Stimulated activated CD4-positive, alpha-beta T cell treated with anti-CD3 and anti-CD28 coated beads, TNF-alpha, amount 100 ng/mL, for 1 hour (primary cell): ENCODE data around the gene ZNF274.
"Not testable (repeated sequence)": the region's sequence is repeated elsewhere in the genome, so short reads cannot be mapped to it uniquely, and the experiment has no call there.

Source experiments
- DNase-seq, 3 donors: peaks; one replicate each; pipeline ENCODE4 v3.0.0-alpha.2; 2020; ENCODE audit warnings: low read depth in 3 of 3, low spot score in 1 of 3

ZNF274 gene

DNA sequence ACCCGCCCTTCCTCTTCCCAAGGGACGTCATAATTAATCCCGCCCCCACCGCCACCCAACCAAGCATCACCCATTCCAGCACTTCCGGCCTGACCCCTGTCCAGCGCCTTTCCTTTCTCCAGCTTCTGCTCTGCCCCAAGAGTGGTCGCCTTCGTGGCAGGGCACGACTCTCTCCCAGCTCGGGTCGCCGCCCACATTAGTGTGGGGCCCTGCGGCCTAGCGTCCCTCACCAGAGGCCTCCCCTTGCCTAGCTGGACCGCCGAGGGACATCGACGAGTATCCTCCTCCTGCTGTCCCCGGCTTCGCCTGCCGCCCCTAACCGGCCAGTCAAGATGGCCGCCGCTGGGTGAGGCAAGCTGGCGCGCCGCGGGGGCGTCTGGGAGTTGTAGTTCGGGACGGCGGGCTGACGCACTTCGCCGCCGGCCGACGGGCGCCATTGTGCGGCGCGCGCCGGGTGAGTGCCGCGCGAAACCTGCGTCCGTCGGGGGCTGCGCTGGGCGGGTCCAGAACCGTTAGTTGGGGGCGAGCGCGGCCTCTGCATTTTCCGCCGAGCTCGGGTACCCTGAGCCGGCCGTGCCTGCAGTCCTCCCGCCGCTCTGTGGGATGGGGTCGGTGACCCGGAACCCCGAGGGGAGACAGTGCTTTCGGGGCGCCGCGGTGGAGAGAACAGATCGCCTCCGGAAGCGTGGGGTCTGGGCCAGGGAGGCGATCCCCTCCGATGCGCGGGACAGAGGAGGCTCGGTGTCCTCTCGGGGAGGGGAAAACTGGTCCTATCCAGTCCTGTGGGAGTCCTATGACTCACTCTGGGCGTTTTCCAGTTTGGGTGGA, at the start of gene ZNF274:
ZNF274 (plus strand) TSS at position 73 of the 828 bp plus-strand sequence. CDS start 905 bp downstream, outside the sequence.
- DNase-seq = peak; percentile 81 to 92 (median 83)

GRCh38 chr19:58134244-58134643, 48.6 kb upstream of the ZNF274 start:
- DNase-seq = no peak

DNA sequence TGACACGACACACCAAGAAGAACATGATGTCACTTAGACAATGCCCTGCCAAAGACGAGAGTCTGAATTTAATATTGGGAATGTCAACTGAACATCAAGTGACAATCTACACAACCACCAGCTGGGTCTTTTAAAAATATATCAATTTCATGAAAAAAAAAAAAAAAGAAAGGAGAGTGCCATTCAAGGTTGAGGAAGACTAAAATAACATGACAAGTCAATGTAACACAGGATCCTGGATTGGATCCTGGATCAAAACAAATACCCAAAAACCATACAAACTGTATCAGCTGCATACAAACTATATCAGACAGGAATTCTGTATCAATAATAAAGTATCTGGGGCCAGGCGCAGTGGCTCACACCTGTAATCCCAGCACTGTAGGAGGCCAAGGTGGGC, 37.0 kb upstream of the ZNF274 start:
- DNase-seq = no peak

DNA sequence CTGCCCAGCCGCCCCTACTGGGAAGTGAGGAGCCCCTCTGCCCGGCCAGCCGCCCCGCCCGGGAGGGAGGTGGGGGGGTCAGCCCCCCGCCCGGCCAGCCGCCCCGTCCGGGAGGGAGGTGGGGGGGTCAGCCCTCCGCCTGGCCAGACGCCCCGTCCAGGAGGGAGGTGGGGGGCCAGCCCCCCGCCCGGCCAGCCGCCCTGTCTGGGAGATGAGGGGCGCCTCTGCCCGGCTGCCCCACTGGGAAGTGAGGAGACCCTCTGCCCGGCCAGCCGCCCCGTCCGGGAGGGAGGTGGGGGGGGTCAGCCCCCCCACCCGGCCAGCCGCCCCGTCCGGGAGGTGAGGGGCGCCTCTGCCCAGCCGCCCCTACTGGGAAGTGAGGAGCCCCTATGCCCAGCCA, 35.4 kb upstream of the ZNF274 start:
- DNase-seq = not testable (repeated sequence)

GRCh38 chr19:58150328-58150921, 32.4 kb upstream of the ZNF274 start, which contains the start of gene ZNF329:
Gene ZNF329, minus strand, starts transcription at chr19:58150789. Its CDS starts 21,286 bp downstream, at chr19:58129503.
- DNase-seq = peak; percentile 77 to 96 (median 85)

- DNase-seq = no peak
Measured at GRCh38 chr19:58153386-58153785, 29.5 kb upstream of the ZNF274 start.

DNA sequence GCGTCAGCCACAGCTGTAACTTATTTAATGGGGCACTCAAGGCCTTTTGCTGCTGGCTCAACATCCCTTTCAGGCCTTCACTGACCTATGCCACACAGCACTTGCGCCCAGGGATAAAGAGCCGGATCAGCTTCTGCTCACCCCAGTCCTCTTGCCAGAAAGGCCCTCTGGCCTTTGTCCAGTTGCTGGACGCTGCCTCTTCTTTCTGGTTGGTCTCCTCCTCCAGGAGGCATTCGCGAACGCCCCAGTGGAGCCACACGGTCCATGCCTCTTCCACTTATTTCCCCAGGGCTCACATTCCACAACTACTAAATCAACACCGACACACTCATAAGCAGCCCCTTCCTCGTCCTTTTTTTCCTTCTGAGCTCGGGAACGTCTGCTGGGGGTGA, 28.6 kb upstream of the ZNF274 start:
- no peak for DNase-seq

DNA sequence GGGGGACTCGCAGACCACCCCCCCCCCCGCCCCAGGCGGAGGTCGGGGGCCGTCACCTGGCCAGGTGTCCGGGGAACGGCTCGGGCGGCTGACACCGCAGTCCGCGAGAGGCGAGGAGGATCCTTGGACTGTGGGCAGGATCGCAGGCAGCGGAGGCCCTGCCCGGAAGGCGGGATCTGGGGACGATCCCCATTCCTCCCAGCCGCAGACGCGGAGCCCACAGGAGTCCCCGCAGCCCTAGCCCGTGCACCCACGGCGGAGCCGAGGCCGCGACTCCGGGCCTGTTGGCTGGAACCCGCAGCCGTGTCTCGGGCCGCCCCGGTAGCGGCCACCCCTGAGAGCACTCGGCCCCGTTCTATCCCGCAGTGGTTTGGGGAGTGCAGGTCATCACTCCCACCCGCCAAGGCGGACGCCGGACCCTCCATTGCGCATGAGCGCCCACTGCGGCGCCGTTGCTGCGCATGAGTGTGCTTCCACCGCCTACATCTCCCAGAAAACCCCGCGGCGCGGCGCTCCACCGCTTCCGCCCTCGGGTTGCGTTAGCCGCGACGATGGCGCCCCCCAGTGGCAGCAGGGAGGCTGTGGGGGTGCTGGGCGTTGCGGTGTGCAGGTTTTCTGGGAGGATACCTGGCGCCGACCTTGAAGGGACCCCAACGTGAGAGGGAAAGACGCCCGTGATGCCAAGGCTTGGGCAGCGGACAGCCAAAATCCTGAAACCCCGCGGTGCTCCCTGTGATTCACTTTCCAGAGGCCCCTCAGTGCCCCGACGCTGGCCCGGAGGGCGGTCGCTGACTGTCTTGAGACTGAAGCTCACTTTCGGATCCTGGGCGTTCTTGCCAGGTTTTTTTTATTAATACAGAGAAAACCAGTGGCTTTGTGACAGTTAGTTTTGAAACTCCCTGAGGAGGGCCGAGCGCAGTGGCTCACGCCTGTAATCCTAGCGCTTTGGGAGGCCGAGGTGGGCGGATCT, 27.9 kb upstream of the ZNF274 start:
- DNase-seq = peak; percentile 94 to 99 (median 96)

DNA sequence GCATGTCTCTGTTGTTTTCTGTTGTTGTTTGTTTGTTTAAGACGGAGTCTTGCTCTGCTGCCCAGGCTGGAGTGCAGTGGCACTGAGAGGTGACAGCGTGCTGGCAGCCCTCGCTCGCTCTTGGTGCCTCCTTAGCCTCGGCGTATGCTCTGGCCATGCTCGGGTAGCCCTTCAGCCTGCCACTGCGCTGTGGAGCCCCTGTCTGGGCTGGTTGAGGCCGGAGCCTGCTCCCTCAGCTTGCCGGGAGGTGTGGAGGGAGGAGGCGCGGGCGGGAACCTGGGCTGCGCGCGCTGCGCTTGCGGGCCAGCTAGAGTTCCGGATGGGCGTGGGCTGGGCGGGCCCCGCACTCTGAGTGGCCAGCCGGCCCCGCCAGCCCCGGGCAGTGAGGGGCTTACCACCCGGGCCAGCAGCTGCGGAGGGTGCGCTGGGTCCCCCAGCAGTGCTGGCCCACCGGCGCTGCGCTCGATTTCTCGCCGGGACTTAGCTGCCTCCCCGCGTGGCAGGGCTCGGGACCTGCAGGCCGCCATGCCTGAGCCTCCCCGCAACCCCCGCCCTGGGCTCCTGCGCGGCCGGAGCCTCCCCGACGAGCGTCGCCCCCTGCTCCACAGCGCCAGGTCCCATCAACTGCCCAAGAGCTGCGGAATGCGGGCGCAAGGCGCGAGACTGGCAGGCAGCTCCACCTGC, 25.7 kb upstream of the ZNF274 start:
- DNase-seq = no peak

DNA sequence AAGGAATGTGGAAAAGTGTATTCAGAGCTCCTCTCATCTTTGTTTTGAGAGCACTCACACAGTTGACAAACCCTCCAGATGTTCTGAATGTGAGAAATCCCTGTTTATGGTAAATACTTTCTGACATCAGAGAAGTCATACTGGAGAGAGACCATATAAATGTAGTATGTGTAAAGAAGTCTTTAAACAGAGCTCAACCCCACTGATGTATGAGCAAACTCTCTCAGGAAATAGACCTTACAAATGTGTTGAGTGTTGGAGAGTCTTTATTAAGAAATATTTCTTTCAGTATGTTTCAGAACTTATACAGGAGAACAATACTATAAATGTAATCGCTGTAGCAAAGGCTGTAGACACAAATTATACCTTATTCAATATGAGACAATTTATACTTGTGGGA, 16.6 kb upstream of the ZNF274 start:
- no peak for DNase-seq

DNA sequence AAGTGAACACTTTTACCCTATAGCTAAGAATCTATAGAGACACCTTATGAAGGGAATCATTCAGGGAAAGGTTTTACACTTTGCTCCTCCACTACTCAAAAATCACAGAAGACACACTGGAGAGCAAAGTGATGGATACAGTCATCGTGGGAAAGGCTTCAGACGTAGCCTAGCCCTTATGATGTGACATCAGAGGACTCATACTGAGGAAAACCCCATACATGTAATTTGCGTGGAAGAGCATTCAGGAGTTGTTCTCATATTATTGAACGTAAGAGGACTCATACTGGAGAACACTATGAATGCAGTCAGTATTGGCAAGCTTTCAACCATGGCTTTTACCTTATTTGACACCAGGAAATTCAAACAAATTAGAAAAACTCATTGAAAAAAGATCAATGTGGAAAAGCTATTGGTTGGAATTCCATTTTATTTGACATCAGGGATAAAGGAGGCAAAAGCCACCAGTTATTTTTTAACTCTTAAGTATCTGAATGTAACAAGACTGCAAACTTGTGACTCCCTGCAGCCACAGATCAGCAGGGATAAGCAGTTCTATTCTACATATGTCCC, 16.1 kb upstream of the ZNF274 start:
- DNase-seq = no peak

DNA sequence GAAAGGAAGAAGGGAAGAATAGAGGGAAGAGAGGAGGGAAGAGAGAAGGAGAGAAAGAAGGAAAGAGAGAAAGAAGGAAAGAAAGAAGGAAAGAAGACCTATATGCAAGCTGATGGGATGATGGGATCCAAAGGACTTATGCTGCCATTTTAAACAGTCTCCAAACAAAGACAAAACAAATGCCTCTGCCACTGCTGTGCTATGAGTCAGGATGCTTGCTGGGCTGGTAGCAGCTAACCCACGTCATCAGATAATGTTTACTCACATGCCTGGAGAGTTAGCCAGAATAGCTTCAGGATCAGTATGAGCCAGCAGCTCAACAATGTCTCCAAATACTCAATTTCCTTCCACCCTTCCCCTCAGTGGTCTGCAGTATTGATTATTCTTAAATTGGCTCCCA, 12.0 kb upstream of the ZNF274 start:
- DNase-seq = no peak

DNA sequence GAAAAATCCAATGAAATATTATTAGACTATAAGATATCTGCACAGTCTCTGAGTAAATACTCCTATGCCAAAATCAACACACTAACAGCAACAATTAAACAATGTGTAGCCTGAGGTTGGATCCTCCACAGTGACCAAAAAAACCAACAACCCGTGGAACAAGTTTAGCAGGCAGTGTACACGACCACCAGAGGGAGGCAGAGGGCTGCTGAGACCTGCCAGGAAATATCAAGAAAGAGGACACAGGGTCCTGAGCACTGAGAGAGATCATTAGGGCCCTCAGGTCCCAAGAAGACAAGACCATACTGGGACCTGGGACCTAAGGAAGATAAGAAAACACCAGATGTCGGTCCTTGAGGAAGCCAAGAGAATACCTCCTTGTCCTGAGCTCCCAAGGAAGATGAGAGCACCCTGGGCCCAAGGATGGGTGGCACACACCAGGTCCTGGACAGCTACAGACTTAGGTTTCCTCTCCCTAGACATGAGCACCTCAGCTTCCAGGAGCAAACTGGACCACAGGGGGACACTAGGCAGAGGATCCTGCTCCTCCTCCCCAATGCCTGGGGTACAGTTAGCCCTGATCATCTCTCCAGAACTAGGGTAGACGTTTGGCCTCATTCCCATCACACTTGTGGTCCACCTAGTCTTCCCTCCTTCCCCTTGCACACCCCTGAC, 822 bp upstream of the ZNF274 start:
- DNase-seq = peak; percentile 11 to 47 (median 16)

GRCh38 chr19:58182577-58182988, 278 bp upstream of the ZNF274 start:
- peak; percentile 53 to 69 (median 67) for DNase-seq

DNA sequence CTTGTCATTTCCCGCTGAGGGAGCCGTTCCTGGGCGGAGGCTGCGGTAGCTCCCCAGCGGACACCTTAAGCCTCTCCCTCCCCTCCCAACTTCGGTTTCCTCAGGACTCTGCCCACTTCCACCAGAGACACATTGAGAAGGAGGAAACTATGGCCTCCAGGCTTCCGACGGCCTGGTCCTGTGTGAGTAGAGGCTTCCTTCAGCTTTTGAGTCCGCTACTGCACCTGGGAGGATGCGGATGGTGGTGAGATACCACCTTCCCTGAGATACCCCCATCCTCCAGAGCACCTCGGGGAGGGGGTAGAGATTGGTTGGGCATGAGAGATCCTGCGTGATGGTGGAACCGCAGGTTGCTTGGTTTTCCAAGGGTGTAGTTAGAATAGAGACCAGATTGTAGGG, 955 bp downstream of the ZNF274 start:
- DNase-seq = no peak

GRCh38 chr19:58196901-58197616, 14.2 kb downstream of the ZNF274 start:
- no peak for DNase-seq

DNA sequence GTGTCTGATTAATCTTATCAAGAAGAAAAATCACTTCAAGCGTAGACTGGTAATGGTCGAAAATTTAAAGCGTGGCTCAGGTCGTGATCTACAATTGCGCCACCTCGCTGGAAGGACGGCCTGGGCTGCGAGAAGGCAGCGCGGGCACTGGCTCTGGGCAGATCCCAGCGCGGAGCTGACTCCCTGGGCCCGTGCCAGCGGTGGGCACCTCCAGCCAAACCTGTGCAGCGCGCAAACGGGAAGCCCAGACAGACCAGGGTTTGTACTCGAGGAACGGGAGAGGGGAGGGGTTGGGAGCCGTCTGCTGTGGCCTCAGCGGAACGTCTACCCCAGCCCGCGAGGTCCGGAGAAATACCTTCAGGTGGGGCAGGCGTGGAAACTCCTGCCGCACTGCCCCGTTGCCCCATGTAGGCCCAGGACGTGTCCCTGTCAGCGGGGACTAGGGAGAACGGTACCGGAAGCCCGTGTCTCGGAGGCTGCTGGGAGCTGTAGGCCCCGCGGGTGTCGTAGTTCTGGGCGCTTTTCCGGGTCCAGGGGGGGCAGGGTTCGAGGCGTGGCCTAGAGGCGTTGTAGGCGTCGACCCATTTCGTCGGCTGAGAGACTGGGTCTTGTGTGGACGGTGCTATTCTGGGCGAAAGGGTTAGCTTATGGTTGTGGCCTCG, 21.1 kb downstream of the ZNF274 start:
- no peak for DNase-seq

GRCh38 chr19:58204566-58204965, 21.7 kb downstream of the ZNF274 start:
- no peak for DNase-seq

- DNase-seq = no peak
Measured at GRCh38 chr19:58209577-58209976, 26.7 kb downstream of the ZNF274 start.
